ENCODE data around the gene FAF1. TPM values are rescaled to one million over a fixed set of nuclear protein-coding genes. Genes with fewer than 3 reads are reported as not detected.

The FAF1 gene
- total RNA-seq, 4 donors from 2014 or later = 36.9 to 77.6 (median 48.3) TPM

GRCh38 chr1:50426108-50426700 is 533.9 kb downstream of the FAF1 start:
- H3K9me3 ChIP-seq = no peaks in the 10 kb centered on the region
- H3K4me1 ChIP-seq = peaks cover 0 to 46% (median 13%) of the 10 kb centered on the region in 4 donors
- no peak for DNase-seq
- no peak overlapping the region for H3K4me3 ChIP-seq
- TF ChIP-seq POLR2A (IDR thresholded peaks at IDR 0.05) (no peak), CTCF (IDR thresholded peaks at IDR 0.05) (no peak)
- H3K27me3 ChIP-seq = peaks cover 0 to 77% of the 10 kb centered on the region in 2 donors
- no peak overlapping the region for H3K27ac ChIP-seq
- H3K36me3 ChIP-seq = no peaks in the 10 kb centered on the region

GRCh38 chr1:50425376-50426107 is 534.5 kb downstream of the FAF1 start:
- DNase-seq = no peak
- H3K9me3 ChIP-seq = no peaks in the 10 kb centered on the region
- H3K4me1 ChIP-seq = peaks cover 0 to 53% (median 14%) of the 10 kb centered on the region in 4 donors
- H3K36me3 ChIP-seq = no peaks in the 10 kb centered on the region
- no peak overlapping the region for H3K27ac ChIP-seq
- TF ChIP-seq POLR2A (IDR thresholded peaks at IDR 0.05) (no peak), CTCF (IDR thresholded peaks at IDR 0.05) (no peak)
- peaks cover 0 to 80% of the 10 kb centered on the region in 2 donors for H3K27me3 ChIP-seq
- no peak overlapping the region for H3K4me3 ChIP-seq

GRCh38 chr1:50424884-50425375 is 535.1 kb downstream of the FAF1 start:
- no peak for DNase-seq
- no peaks in the 10 kb centered on the region for H3K9me3 ChIP-seq
- H3K27ac ChIP-seq = no peak overlapping the region
- peaks cover 0 to 77% of the 10 kb centered on the region in 2 donors for H3K27me3 ChIP-seq
- peak overlapping the region in 1 of 4 donors; percentile 41 for H3K4me3 ChIP-seq
- no peaks in the 10 kb centered on the region for H3K36me3 ChIP-seq
- TF ChIP-seq POLR2A (IDR thresholded peaks at IDR 0.05) (no peak), CTCF (IDR thresholded peaks at IDR 0.05) (no peak)
- H3K4me1 ChIP-seq = peaks cover 0 to 54% (median 14%) of the 10 kb centered on the region in 4 donors

- H3K9me3 ChIP-seq = no peaks in the 10 kb centered on the region
- no peak for DNase-seq
- peaks cover 0 to 58% (median 14%) of the 10 kb centered on the region in 4 donors for H3K4me1 ChIP-seq
- TF ChIP-seq POLR2A (IDR thresholded peaks at IDR 0.05) (no peak), CTCF (IDR thresholded peaks at IDR 0.05) (no peak)
- peaks cover 0 to 83% of the 10 kb centered on the region in 2 donors for H3K27me3 ChIP-seq
- peak overlapping the region in 3 of 4 donors; percentile 20 to 41 (median 32) for H3K4me3 ChIP-seq
- H3K27ac ChIP-seq = no peak overlapping the region
- no peaks in the 10 kb centered on the region for H3K36me3 ChIP-seq
Observed at GRCh38 chr1:50424045-50424883, 535.8 kb downstream of the FAF1 start.

- H3K4me3 ChIP-seq = peak overlapping the region in 3 of 4 donors; percentile 20 to 41 (median 32)
- no peak overlapping the region for H3K27ac ChIP-seq
- DNase-seq = peak in 1 of 3 donors; percentile 55
- no peaks in the 10 kb centered on the region for H3K9me3 ChIP-seq
- peaks cover 0 to 86% of the 10 kb centered on the region in 2 donors for H3K27me3 ChIP-seq
- TF ChIP-seq POLR2A (IDR thresholded peaks at IDR 0.05) = no peak
- no peak for TF ChIP-seq CTCF (IDR thresholded peaks at IDR 0.05)
- H3K36me3 ChIP-seq = no peaks in the 10 kb centered on the region
- peaks cover 0 to 64% (median 18%) of the 10 kb centered on the region in 4 donors for H3K4me1 ChIP-seq
Observed at GRCh38 chr1:50423670-50424000, 536.4 kb downstream of the FAF1 start.
